RWPE1 (cell line): ENCODE data around the gene PEX12.
"Not testable (repeated sequence)": the region's sequence is repeated elsewhere in the genome, so short reads cannot be mapped to it uniquely, and the experiment has no call there.

ENCODE experiments used
- CTCF ChIA-PET: fragments of 350-600 bp; sonication (Branson Sonifier 250); formaldehyde crosslinking; extraction: SDS; loops from one replicate; lab custom pipeline; 2021; lab: Yijun Ruan, JAX
- POLR2A ChIA-PET: fragments of 400-600 bp; formaldehyde crosslinking; extraction: SDS; loops from one replicate; lab custom pipeline; 2020; ENCODE audit warnings: antibody characterized with exemption; ENCODE audit not compliant: low non-redundant PET; lab: Yijun Ruan, JAX
- DNase-seq: peaks from one replicate; pipeline ENCODE4 v3.0.0; 2012; ENCODE audit warnings: low spot score
- H3K27ac ChIP-seq: fragments of 450-650 bp; 2 replicates; pipeline ENCODE4 v1.5.1; 2017
- CTCF ChIP-seq: fragments of 450-650 bp; conservative IDR thresholded peaks from 2 replicates; pipeline ENCODE4 v1.5.1; 2017; ENCODE audit warnings: low read depth, mild to moderate bottlenecking

Gene PEX12

GRCh38 chr17:35537601-35538141 is 40.7 kb downstream of the PEX12 start, which contains the start of gene SLFN12L:
SLFN12L (minus strand) TSS chr17:35537678; CDS start chr17:35522364, 15,314 bp downstream.
- H3K27ac ChIP-seq, result no peak within 1 kb of the TSS
- POLR2A ChIA-PET, result no interaction called here
- DNase-seq, result no peak
- CTCF ChIA-PET, result interaction anchor here (0.5 to 1.1 kb wide), 4 partner anchors 16 to 370 kb away, joined by 3 to 4 read pairs (median 3); no protein-coding TSS in a partner anchor
- TF ChIP-seq CTCF, result no peak

- CTCF ChIA-PET, result interaction anchor here (0.8 to 3.9 kb wide), 3 partner anchors 210 to 366 kb away, joined by 3 to 46 read pairs (median 3); no protein-coding TSS in a partner anchor
- no peak for DNase-seq
- POLR2A ChIA-PET, result no interaction called here
- TF ChIP-seq CTCF, result no peak
- no peak overlapping the region for H3K27ac ChIP-seq
Measured at GRCh38 chr17:35536664-35537171, 41.7 kb downstream of the PEX12 start.

- DNase-seq, POLR2A ChIA-PET, H3K27ac ChIP-seq: not testable (repeated sequence)
- CTCF ChIA-PET, result interaction anchor here (0.6 to 3.9 kb wide), 3 partner anchors 18 to 369 kb away, joined by 3 to 46 read pairs (median 3); no protein-coding TSS in a partner anchor
Measured at GRCh38 chr17:35535406-35535805, 43.0 kb downstream of the PEX12 start.

- CTCF ChIA-PET, result interaction anchor here (0.7 to 3.9 kb wide), 3 partner anchors 36 to 524 kb away, joined by 4 to 46 read pairs (median 4); no protein-coding TSS in a partner anchor
- no peak for TF ChIP-seq CTCF
- POLR2A ChIA-PET, result no interaction called here
- no peak for DNase-seq
- no peak overlapping the region for H3K27ac ChIP-seq
Measured at GRCh38 chr17:35534576-35535093, 43.7 kb downstream of the PEX12 start.

GRCh38 chr17:35531160-35531559 is 47.2 kb downstream of the PEX12 start:
- CTCF ChIA-PET, result interaction anchor here (0.7 kb wide), 1 partner anchor 8 kb away, joined by 3 read pairs; no protein-coding TSS in a partner anchor
- TF ChIP-seq CTCF, result no peak
- H3K27ac ChIP-seq, result no peak overlapping the region
- DNase-seq, result no peak
- POLR2A ChIA-PET, result no interaction called here

GRCh38 chr17:35529866-35530265 is 48.5 kb downstream of the PEX12 start:
- POLR2A ChIA-PET, result no interaction called here
- H3K27ac ChIP-seq, result no peak overlapping the region
- DNase-seq, result no peak
- CTCF ChIA-PET, result no interaction called here
- TF ChIP-seq CTCF, result no peak

- H3K27ac ChIP-seq, POLR2A ChIA-PET, CTCF ChIA-PET, DNase-seq: not testable (repeated sequence)
Measured at GRCh38 chr17:35529326-35529725, 49.0 kb downstream of the PEX12 start.
